ENCODE results near the gene CECR2.
"Not testable (repeated sequence)": the region's sequence is repeated elsewhere in the genome, so short reads cannot be mapped to it uniquely, and the experiment has no call there.

The CECR2 gene

DNA sequence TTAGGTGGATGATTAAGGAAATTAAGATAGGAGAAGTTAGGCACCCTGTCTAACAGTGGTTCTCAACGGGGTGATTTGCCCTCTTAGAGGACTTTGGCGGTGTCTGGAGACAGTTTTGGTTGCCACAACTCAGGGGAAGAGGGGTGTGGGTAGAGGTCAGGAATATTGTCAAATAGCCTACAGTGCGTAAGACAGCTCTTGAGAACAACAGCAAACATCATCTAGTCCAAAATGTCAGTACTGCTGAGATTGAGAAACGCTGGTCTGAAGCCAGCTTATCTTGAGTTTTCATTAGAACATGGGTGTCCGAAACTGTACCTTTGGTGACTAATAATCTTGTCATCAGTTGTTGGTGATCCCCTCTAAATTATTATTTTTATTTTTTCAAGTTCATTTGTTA lies 38.4 kb downstream of the CECR2 start:
- DNase-seq: no peak

DNA sequence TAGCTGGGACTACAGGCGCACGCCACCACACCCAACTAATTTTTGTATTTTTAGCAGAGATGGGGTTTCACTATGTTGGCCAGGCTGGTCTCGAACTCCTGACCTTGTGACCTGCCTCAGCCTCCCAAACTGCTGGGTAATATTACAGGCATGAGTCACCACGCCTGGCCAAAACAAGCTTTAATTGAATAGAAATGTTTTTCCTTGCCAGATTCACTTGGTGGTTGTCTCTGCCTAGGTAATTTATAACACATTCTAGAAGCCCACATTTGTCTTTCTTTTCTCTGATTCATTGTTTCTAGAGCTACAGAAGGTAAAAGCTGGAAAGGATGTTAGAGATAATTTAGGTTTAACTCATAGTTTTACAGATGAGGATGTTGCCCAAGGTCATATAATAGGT lies 41.3 kb downstream of the CECR2 start:
- no peak for DNase-seq

DNA sequence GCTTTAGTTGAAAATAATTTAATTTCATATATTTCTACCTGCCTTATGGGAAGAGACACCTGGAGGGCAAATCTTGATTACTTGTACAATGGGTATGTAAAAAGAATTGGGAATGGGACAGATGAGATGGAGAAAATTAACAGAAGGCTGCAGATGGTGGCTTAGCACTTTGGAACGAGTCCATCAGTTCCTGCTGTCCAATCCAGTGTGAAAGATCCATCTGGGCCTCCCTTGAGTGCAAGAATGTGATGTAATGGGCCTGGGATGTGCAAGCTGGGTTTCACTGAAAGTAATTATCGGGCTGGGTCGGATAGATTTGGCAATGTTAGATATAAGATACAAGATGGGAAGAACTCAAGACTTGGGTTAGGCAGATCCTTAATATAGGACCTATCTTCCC lies 42.0 kb downstream of the CECR2 start:
- DNase-seq: no peak

DNA sequence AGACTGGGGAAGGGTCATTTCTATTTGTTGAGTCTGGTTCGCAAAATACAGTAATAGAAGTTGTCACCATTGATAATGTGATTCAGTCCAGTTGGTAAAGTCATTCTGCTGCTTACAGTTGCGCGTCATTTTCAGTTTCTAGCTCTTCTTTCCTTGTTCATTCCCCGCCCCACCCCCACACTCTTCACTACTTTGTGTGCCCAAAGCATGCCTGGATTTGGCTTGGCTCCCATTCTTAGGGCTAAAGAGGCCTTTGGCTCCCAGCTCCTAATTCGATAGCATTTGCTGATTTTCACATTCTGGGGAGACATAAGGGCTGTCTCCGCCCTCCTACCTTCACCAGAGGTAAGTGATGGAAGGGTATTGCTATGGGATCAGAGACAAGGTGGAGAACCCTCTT lies 43.0 kb downstream of the CECR2 start:
- no peak for DNase-seq

DNA sequence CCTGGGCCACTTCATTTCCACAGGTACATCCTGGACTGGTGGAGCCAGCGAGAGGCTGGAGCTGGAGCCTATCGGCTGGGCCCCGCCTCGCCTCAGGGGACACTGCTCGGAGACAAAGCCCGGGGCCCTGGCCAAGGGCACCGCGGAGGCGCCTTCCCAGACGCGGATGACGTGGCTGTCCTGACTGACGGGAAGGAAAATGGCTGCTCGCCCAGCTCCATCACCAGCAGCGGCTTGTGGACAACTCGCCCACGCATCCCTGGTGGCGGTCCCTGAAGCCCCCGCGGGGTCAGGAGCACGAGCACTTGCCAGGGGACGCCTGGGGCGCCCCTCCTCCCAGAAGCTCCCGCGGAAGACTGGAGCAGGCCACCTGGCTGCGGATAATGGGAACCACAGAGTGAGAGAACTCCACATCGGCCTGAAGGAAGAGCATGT lies 49.6 kb downstream of the CECR2 start:
- no peak for DNase-seq

DNA sequence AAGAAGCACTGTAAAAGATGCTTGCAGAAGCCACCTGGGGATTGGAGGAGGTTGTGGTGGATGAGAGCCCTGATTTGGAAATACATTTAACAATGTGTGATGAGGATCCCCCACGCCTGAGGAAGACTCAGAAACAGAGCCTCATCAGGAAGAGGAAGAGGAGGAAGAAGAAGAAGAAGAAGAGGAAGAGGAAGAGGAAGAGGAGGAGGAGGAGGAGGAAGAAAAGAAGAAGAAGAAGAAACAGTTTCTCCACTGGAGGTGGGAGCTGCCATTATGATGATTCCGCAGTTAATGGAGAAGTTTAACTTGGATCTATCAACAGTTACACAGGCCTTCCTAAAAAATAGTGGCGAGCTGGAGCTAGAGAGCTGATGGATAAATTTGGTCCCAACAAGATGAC lies 50.1 kb downstream of the CECR2 start:
- no peak for DNase-seq

DNA sequence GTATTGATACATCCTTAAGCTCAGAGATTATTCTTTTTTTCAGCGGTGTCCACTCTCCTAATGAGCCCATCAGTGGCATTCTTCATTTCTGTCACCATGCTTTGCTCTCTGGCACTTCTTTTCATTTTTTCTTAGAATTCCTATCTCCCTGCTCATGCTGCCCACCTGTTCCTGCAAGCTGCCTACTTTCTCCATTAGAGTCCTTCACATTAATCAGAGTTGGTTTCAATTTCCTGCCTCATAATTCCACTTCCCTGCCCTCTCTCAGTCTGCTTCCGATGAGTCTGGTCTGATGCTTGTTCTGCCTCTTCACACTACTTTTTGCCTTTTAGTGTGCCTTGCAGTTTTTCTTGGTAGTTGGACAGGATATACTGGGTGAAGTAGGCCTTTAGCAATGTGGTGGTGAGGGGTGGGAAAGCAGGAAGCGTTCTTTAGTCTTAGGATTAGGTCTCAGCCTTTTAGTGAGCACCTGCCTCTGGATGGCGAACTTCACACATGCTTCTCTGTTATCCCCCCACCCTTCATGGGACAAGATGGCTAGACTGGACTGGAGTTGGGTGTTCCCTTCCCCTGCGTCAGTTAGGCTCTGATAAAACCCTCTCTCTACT lies 53.6 kb downstream of the CECR2 start:
- DNase-seq: no peak

DNA sequence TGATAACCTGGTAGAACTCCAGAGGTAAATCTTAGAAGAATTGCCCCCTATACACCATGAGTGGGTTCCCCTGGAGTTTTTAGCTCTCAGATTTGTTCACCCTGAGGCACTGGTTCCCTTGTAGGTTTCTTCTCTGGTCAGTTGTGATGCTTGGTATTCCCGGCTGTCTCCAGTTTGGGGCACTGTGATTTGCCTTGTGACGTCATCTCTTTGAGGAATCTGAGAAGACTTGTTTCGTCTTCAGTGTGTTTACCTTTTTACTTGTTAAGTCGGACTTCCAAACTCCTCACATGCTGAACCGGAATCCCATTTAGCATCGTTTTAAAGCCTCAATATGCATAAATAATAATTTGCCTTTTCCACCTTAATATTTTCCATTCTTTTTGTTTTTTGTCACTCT lies 54.4 kb downstream of the CECR2 start:
- DNase-seq: no peak

DNA sequence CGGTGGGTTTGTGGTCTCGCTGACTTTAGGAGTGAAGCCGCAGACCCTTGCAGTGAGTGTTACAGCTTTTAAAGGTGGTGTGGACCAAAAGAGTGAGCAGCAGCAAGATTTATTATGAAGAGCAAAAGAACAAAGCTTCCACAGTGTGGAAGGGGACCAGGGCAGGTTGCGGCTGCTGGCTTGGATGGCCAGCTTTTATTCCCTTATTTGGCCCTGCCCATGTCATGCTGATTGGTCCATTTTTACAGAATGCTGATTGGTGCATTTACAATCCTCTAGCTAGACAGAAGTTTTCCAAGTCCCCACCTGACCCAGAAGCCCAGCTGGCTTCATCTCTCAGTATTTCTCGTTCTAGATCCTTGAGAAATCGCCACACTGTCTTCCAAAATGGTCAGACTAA lies 58.3 kb downstream of the CECR2 start:
- not testable (repeated sequence) for DNase-seq

DNA sequence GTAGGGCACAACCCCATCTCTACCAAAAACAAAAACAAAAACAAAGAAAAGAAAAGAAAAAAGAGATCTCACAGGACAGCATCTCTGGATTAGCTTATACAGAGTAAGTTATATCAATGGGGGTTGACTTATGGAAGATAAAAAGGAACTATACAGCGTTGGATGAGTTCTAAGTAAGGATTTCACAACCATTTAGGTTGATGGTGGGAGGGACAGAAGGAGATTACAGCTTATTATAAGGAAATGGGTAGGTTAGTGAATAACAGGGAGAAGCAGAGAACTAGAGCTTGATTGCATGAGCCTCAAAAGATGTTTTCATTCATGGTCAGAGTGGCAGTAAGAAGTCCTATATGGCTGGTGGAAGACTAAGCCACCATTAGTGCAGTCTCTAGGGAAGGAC lies 60.3 kb downstream of the CECR2 start:
- DNase-seq: no peak

DNA sequence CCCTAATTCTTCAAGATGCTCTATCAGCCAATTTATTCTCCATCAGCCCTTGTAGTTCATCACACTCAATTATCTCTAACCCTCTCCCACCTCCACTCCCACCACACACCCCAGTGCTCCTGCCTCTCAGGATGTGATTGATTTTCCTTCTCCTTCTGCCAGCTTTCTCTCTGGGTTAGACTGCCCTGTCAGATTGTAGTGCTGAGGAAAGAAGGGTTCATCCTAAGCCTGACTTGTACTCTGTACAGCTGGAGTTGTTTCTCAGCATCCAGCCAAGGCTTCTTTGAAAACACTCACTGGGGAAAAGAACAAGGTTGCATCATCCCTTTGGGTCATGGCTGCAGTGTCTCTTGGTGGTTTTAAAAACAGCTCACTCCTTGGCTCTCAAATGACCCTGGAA lies 61.2 kb downstream of the CECR2 start:
- no peak for DNase-seq

DNA sequence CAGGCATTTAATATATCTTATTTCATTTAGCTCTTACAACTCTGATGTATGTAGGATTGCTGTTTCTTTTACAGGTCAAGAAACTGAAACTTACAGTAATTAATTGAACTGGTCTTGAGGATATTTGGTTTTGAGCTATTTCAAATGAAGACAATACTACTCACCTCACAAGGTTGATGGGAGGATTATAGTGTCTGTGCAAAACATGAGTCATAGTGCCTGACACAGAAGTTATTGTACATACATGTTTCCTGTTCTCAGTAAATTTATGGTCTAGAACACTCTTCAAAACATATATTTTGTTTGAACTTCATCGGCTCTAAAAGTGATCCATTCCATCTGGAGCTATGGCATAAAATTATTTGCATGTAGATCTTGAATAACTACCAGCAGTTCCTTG lies 61.9 kb downstream of the CECR2 start:
- DNase-seq: no peak

DNA sequence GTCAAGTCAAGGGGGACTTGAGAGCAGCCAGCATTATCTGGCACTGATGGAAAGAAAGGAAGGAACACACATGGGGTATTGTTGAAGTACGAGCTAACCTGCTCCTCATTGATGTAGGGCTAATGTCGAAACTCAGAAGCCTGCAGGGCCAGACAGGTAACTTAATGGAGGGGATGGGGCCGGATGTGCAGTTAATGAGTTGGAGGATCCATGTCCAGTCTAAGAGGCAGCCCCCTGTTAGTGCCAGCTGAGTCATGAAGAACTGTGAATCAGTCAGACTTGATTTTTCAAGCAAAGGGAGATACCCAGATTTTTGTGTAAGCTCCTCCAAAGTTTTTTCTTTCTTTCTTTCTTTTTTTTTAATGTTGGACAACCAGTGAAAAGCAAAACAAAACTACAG lies 65.6 kb downstream of the CECR2 start:
- DNase-seq: no peak

DNA sequence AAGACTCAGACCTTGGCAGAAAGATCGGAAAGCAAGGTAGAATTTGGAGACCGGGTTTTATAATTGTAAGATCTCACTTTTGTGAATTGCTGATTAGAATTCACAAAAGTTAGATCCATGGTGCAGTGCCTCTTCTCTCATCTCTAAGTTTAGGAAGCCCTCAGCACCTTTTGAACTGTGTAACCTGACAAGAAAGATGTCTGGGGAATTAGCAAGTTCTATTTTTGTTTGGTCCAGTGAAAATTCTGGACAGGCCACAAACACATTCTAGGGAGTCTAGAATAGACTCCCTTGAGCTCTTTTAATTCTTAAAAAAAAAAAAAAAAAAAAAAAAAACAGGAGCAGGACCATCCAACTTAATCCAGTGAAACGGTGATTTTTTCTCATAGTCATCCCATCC lies 66.1 kb downstream of the CECR2 start:
- DNase-seq: no peak

DNA sequence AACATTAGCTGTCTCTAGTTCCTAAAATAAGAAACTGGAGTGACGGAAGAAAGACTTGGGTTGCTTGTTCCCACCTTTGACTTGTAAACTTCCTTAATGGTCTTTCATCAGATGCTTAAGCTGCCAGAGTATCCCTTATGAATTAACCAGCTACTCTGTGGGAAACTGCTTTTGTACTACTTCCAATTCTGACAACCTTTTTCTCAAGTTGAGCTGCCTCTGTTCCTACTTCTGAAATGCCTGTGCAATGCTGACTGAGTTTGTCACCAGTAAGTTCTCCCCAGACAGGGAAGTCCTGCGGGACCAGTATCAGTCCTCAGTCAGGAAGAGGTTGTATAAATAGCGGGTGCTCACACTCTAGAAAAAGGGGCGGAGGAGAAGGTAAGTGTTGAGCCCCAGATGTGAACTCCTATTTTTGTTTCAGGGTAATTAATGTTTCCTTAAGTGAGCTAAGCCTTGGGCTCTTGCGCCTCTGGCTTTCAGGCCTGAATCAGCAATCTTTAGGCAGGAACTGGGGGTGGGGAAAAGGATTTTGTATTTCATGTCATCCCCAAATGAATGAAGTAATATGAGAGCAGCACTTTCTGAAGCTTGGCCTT lies 67.2 kb downstream of the CECR2 start:
- DNase-seq: no peak

DNA sequence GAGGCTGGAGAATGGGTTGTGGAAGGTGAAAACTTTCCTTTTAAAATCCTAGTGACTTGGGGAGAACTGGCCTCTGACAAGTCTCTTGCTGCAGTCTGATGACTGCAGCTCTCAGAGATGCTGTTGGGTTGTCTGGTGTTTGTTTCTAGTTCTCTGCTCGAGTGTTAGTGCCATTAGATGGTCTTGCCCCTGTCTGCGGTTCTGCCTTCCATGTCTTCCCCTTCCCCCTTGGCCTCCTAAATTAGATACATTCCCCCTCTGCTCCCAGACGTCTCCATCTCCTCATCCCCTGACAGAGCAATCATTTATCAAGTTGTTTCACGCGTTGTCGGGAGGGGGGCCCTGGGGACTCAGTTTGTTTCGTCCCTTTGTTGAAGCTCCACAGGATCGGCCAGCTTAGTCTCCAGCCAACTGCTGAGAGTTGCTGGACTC lies 67.7 kb downstream of the CECR2 start:
- DNase-seq: no peak

DNA sequence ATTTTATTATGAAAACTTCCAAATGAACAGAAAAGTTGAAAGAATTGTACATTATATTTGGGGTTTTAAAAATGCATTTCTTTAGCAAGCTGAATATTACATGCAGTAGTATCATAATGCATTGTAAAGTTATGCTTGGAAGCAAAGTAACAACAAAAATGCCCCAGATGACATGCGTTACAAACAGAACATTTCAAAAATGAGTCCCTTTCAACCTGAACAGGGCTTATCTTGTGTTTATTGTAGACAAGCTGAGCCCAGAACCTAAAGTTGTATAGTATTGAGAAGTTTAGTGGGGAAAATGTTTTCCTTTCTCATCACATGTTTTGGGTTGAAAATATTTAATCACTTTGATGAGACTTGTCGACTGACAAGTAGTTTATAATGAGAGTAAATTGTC lies 68.8 kb downstream of the CECR2 start:
- DNase-seq: no peak

DNA sequence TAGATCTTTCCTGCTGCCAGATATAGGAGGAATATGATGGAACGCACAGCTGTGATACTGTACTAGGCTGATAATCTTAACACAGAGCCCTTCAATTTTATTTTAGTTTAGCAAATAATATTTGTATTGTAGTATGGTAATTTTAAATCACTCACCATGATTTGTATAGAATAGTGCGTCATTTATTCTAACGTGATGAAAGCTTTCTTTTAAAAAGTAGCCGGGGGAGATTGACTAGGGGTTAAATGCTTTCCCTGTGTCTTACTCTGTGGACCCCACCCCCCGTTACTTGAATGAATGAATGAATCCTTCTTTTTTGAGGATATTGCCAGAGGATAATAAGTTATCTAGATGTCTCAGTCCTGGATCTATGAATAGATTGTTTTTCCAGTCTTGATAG lies 72.1 kb downstream of the CECR2 start:
- DNase-seq: no peak

DNA sequence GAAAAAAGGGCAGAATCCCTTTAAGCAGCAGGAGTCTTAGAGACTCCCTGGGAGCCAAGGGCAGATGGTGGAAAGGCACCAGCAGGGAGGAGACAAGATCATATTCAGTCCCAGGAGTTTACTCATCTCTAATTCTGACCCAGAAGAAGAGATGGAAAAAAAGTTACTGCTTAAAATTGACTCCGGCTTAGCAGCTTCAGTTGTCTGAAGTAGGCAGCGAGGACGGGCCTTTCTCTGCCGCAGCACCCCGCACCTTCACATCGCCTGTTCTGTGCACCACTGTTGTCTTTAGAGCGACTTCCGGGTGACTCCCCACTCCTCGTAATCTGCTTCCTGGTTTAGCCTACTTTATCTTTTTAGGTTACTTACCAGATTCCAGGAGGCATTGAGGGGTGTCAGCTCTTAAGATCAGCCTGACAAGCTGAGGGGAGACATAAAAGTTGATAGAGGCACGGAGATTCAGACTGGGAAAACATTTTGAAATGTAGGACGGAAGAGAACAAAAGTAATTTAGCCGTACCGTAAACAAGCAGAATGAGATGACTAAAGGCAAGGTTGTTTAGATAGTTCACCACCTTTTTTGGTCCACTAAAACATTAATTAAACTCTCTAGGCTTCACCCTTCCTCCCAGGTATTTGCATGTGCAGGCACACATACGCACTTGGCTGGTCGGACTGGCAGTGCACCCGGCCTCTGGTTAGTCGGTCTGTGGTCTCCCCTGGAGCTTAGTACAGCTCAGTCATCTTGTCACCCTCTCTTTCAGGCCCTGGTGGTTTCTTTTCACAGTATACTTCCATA lies 74.3 kb downstream of the CECR2 start:
- no peak for DNase-seq

DNA sequence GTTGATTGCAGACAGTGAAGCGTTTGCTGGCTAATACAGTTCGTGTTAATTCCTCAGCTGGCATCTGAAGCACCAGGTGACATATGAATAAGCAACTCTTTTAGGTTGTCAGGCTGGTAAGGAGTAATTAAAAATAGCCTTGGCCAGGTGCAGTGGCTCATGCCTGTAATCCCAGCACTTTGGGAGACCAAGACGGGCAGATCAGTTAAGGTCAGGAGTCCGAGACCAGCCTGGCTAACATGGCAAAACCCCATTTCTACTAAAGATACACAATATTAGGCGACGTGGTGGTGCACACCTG lies 74.9 kb downstream of the CECR2 start:
- no peak for DNase-seq

DNA sequence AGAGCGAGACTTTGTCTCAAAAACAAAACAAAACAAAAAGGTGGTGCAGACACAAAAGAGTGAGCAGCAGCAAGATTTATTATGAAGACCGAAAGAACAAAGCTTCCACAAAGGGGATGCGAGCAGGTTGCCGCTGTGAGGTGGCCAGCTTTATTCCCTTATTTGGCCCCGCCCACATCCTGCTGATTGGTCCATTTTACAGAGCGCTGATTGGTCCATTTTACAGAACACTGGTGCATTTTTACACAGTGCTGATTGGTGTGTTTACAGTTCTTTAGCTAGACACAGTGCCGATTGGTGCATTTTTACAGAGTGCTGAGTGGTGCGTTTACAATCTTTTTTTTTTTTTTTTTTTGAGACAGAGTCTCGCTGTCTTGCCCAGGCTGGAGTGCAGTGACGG lies 77.4 kb downstream of the CECR2 start:
- DNase-seq: no peak

DNA sequence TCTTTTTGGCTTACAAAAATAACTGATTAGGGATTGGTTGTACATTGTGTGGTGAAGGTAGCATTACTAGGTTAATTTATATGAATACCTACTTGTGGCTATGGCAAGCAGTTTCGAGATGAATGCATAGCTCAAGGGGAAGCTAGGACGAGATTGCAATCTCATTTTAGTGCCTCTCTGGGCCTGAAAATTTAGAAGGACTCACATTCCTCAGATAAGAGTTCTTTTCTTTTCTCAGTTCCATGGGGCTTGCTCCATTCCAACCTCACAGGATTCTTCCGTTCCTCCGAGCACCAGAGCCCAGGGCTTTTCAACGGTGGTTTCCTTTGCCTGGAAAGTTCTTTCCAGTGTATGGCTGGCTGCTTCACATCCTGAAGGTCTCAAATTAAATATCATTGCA lies 82.1 kb downstream of the CECR2 start:
- no peak for DNase-seq

DNA sequence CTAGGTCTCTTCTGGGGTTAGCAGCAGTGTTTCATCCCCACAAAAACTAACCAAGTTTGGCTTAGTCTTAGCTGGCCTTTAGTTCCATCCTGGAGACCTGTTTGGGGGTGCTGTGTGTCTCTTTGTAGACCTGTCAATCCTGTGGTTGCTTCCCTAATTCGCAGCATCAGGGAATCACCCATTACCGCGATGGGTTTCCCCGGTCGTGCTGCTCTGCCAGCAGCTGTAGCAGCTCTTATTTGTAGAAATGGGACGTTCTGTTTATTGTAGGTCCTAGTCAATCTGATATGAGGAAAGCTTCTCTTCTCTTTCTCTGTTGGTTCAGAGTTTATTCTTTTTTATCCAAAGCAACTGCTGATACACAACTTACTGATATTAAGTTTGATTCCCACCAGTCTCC lies 91.6 kb downstream of the CECR2 start:
- no peak for DNase-seq

DNA sequence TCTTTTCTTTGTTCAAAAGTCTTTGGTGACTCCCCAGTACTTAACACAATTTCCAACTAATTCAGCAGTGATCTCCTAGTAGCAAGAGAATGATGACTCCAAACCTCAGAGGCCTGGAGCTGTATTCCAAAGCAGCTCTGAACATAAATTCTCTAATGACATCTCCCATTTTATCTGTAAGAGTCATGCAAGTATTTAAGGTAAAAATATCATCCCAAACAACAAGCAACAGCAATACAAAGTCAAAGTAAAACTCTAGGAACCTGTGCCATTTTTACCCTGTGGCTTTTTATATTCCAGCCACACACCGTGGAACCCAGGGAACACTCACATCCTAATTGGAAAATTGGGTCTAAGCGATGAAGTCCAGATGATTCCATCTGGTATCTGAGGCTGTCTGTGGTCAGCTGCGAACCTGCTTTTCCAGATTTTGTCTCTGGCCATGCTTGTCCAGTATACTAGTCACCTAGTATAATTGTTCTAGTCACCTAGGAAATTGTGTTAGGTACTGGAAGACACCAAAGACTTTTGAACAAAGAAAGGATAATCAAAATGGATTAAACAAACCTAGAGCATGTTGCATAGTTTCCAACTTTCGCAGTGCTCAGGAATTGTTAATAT lies 101.7 kb downstream of the CECR2 start:
- no peak for DNase-seq

All from NCI-H1417 treated with DMSO at 0.1 percent for 48 hours (cell line).